Activated CD4-positive, alpha-beta T cell treated with anti-CD3 and anti-CD28 coated beads for 48 hours (primary cell): ENCODE results near the gene GLIPR2.
A peak's percentile ranks its signal among the peaks of the same experiment; 100 is the strongest.
"Not testable (repeated sequence)": the region's sequence is repeated elsewhere in the genome, so short reads cannot be mapped to it uniquely, and the experiment has no call there.

ENCODE experiments used
- DNase-seq: peaks from one replicate; pipeline ENCODE4 v3.0.0-alpha.2; 2020

The GLIPR2 gene

DNA sequence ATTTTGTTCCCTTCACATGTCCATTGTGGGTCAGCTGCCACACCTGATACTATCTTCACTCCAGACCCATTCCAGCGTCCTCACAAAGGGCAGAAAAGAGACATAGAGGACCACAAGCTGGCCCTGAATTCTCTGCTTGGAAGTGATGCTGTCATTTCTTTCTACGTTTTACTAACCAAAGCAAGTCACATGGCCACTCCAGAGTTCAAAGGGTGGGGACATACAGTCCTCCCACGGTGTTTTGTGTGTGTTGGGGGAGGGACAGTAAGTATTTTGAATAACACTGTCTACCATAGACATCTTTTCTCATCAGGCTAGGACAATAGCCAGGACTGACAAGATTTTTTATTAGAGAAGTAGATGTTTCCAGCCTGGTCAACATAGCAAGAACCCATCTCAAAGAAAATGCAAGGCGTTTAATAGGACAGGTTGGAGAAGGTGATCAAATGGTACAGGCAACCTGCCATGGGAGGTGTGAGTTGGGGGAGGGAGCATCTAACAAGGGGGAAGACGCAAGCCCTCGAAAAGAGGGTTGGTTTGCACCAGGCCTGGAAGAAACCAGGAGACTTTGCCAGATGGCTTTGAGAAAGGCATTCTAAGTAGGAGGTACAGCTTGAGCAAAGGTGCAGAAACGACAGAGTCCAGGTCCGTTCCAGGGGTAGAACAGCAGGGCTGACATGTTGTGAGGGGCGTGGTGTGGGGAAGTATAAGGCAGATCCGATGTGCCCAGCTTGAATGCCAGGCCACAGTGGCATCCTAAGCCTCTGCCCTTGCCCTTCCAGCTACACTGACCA is 11.3 kb upstream of the GLIPR2 start:
- DNase-seq, result no peak

DNA sequence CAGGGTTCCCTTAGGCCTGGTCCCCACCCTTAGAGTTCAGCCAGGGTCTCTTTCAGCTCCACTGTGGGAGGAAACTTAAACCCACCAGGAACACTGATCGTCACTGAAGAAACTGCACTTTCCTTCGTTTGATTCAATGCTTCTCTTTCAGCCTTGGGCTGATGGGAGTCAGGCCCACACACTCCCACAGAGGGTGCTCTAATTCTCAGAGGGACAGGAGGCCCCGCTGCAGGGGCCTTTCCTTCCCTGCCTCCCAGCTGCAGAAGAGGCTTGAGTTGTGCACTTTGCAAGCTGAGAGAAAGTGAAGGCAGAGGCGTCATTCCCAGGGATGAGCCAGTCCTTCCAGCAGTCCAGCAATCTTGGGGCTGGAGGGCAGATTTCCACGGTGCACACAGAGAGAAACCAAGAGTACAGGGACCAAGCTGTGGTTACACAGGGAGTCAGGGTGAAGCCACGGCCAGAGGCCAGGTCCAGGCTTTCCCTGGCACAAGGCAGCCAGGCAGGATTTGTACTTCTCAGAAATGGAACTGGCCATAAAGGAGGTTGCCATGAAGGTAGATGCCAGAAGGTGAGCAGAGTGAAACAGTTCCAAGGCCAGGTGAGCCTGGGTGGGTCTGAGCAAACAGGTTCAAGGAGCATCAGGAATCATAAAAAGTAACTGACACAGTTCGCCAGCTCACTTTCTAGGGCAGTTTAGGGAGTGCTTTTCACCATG is 10.4 kb upstream of the GLIPR2 start:
- DNase-seq, result no peak

DNA sequence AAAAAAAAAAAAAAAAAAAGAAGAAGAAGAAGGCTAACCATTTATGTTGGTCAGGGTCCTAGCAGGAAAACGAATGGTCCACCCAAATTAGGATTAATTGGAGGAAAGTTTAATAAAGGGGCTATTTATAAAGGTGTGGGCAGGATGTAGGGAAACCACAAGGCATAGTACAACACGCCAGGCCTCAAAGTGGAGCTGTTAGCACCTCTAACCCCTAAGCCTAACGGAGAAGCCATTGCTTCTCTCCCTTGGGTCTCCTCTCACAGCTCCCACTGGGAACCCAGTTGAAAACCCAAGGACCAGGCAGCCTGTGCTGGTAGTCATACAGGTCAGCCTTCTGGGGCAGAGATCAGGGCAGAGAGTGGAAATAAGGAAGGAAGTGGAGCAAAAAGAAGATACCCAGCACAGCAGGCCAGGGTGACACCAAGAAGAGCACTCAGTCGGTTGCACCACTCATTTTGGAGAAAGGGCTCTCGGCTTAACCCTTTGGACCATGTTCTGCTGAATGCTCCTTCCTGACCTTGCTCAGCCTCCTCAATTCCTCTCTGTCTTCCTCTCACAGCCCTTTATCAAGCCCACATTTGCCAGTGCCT is 8.8 kb upstream of the GLIPR2 start:
- DNase-seq, result no peak

DNA sequence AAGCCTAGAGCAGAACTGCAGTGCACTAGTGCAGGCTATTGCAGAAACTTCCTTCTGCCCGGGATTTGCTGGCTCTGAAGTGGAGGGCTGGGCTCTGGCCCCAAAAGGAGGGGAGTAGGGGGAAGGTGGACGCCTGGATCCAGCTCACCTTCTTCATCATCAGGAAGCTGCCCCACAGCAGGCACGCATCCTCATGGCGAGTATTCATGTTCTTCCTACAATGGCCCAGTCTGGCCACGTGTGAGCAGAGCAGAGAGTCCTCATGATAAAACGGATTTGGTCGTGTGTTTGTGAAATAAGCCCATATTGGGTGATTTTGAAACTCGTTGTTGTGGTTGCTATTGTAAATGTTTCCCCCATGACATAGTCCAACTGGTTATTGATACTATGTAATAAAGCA is 8.2 kb upstream of the GLIPR2 start:
- DNase-seq, result no peak

DNA sequence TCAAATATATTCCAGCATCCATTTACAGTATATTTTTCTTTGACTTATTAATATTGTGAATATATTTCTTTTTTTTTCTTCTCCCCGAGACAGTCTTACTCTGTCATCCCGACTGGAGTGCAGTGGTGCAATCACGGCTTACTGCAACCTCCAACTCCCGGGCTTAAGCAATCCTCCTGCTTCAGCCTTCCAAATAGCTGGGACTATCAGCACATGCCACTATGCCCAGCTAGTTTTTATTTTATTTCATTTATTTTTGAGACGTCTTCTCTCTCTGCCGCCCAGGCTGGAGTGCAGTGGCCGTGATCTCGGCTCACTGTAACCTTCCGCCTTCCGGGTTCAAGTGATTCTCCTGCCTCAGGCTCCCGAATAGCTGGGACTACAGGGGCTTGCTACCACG is 7.4 kb upstream of the GLIPR2 start:
- no peak for DNase-seq

DNA sequence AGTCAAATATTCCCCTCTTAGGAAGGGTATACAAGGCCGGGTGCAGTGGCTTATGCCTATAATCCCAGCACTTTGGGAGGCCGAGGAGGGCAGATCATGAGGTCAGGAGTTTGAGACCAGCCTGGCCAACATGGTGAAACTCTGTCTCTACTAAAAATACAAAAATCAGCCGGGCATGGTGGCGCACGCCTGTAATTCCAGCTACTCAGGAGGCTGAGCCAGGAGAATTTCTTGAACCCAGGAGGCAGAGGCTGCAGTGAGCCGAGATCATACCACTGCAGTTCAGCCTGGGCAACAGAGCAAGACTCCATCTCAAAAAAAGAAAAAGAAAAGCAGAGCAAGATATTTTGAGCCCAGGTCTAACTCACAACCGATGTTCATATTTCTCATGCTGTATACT is 4.9 kb upstream of the GLIPR2 start:
- not testable (repeated sequence) for DNase-seq

DNA sequence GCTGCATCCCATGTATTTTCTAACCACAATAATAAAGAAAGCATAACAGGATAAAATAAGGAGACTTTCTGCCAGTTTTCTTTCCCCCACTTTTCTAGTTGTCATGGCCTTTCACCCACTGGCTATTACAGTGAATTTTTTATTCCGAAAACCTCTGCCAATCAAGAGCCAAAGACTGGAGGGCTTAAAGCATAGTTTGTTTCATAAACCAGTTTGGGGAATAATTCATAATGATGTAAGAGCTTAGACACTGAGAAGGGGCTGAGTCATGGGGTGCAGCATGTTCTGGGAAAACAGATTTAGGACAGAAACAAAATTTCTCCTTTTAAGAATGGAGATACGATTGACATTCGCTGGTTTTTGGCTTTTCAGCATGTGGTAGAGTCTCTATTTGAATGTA is 4.4 kb upstream of the GLIPR2 start:
- no peak for DNase-seq

DNA sequence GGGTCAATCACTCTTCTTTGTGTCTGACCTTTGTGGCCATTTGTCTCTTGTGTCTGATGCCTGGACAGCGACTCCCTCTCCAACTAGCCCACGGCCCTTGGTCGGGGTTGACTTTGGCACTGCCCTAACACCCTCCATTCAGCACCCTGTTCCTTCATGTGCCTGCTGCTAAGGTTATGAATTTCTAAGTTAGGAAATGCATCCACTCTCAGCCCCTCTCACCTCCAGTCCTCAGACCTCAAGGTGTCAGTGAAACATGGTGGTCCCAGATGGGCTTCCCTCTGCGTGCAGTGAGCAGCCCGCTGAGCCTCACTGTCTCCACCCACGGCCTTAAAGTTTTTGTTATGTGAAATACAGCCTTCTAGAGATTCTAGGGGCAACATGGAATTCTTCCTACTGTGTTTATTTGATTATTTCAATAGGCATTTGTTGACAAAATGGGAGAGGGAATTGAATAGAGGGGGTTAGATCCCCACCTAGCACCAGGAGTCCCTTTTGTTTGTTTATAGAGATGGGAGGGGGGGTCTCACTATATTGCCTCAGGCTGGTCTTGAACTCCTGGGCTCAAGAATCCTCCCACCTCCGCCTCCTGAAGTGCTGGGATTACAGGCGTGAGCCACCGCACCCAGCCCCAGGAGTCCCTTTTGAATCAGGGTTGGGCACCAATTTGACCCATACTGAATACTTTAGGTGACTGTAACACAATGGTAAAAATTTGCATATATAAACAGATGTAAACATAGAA is 1.6 kb upstream of the GLIPR2 start:
- no peak for DNase-seq

DNA sequence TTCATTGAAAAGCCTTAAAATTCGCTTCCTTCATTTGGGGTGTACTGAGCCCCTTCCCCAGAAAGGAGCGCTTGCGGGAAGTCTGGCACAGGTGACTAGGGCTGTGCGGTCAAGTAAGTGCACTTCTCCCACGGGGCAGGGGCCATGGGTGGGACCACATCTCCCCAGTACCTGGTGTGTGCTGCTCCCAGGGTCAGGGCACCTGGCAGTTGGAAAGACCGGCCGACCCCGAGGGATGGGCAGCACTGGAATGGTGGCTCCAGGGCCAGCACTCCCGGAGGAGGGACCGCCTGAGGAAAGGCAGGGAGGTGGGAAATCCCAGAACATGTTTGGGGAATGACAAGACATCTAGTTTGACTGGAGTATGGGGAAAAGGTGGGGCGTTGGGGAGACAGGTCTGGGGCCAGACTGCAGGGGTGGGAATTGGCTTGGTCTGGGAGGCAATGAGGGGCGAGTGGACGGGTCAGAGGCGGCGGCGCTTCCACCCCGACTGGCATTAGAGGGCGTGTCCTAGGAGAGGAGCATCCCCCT is 727 bp upstream of the GLIPR2 start:
- no peak for DNase-seq

DNA sequence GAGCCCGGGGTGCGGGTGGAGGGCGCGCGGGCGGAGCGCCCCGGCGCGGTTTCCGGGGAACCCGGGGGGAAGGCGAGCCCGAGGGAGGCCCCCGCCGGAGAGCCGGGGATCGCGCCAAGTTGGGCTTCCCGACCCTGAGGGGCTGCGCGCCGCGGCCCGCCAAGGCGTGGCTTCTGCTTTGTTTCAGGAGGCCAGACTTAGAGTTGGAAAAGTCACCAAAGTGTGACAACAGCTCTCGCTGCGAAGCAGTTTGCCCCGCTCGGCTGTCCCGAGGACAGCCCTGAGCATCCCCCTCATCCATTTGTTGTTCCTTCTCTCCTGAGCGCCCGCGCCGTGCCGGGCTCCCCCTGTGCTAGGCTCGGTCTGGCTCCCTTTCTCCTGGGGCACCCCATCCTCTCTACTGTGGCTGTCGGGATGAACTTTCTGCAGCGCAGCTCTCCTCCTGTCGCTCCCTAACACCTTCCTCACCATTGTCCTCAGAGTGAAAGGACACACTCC is 410 bp downstream of the GLIPR2 start:
- DNase-seq, result no peak

DNA sequence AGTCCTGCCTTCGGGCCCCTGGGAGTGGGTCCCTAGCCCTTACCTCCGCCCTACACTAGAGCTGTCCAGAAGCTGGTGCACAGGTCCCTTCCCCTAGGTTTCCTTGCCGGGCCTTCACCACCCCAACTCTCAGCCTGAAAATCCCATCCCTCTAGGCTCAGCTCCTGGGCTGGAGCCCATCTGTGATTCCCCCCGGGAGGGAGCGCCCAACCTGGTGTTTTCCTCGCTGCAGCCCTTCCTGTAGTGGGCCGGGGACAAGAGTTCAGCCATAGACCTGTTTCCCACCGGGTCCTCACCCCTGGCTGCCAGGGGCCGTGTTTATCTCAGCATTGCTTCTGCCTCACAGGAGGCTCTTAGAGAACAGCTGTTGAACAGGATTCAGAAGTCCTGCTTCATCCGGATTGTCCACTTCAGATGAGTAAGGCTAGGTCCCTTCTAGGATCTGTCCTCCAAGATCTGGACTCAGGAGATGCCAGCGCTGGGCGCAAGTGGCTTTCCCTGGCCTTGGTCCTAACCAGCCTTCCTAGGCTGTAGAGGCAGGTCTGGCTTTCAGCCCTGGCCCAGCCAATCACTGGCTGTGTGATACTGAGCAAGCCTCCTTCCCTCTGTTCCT is 965 bp downstream of the GLIPR2 start:
- DNase-seq, result no peak

DNA sequence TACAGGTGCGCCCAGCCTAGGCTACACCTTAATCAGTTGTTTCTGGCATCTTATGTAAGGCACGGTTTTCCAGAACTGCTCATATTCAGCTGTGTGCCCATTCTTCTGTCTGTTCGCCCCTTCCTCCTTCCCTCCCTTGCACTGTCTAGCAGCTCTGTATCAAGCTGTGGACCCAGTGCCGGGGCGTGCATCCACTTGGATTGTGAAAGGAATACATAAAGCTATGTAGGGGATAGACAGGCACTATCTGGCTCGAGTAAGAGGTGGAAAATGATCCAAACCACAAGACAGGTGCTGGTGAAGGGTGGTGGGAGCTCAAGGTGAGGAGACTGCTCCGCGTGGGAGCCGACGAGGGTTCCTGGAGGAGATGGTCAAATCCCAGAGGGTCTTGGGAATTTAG is 2.0 kb downstream of the GLIPR2 start:
- DNase-seq, result no peak

DNA sequence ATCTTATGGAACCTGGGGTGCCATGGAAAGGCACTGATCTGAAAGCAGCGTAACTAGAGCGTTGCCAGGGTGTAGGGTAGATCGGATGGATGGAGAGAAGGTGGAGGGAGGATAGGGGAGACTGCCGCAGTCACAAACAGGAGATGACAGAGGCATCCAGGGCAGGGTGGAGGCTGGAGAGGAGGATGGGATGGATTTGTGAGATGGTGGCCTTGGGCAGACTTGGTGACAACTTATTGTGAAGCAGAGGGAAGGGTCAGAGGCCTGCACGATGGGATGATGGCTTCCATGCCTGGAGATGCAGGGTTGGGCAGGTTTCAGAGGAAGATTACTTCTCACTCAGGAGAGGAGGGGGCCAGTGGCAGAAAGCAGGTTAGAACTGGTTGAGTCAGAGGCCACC is 2.4 kb downstream of the GLIPR2 start:
- no peak for DNase-seq

DNA sequence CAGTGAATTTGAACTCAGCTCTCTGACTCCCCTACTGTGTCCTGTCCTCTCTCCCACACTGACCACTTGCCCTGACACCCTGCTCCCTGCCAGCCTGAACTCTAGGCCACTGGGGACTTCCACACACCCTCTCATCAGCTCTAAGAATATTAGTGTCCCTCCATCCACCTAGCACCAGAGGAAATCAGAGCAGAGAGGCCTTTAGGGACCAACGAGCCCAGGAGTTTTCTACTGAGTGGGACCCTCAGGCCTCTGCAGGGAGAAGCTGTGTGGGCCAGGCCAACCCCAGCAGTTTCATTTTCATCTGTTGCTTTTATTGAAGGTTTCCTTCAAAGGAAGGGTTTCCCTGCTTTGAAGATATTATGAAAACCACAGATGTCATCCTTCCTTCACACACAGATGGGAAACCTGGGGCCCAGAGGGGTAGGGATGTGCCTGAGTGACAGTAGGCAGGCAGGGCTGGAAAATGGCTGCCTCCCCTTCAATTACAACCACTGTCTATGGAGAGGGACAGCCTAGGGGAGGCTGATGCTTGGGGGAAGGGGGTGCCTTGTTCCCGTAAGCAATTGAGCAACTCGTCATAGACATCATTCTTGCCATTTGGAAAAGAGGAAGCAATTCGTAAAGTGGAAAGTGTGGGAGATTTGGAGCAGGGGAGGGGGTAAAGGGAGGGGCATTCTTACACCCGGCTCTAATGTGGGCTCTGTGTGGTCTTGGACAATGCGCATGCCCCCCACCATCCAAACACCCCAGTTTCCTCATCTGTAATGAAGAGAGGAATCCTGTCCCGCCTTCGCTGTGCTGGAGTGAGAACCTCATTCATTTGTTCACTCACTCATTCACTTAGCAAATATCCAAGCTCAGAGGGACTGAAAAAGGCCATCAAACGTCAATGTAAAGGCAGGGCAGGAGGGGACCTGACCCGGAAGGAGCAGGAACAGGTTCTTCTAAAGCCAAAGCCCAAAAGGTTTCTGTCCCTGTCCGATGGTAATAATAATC is 3.9 kb downstream of the GLIPR2 start:
- peak; percentile 53 for DNase-seq

DNA sequence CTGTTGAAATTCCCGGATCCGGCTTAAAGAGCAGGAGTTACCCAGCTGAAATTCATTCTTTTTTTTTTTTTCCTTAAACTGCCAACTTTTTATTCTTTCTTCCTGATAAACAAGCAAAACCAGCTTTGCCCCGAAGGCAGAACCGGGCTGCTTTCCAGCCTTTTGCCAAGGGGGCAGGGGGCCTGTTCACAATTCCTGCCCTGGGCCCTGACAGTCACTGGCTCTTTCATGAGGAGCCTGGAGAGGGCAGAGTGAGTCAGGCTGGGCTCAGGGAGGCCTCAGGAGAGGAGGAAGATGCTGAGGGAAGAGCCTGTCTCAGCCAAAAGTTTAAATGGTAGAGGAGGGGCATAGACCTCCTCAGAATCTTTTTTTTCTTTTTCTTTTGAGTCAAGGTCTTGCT is 4.8 kb downstream of the GLIPR2 start:
- DNase-seq, result no peak

DNA sequence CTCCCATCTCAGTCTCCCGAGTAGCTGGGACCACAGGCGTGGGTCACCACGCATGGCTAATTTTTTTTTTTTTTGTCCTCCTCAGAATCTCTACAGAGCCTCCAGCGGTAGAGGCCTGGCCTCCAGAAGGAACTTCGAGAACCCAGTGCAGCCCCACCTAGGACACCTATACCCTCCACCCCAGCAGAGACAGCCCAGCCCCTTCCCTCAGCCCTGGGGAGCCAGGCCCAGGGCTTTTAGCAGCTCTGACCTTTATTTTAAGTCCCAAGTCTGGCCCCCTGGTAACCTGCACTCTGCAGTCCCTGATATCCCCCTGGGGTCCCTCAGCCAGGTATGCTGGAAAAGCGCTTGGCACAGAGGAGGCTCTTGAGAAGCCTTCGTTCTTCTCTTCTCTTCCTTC is 5.2 kb downstream of the GLIPR2 start:
- no peak for DNase-seq

DNA sequence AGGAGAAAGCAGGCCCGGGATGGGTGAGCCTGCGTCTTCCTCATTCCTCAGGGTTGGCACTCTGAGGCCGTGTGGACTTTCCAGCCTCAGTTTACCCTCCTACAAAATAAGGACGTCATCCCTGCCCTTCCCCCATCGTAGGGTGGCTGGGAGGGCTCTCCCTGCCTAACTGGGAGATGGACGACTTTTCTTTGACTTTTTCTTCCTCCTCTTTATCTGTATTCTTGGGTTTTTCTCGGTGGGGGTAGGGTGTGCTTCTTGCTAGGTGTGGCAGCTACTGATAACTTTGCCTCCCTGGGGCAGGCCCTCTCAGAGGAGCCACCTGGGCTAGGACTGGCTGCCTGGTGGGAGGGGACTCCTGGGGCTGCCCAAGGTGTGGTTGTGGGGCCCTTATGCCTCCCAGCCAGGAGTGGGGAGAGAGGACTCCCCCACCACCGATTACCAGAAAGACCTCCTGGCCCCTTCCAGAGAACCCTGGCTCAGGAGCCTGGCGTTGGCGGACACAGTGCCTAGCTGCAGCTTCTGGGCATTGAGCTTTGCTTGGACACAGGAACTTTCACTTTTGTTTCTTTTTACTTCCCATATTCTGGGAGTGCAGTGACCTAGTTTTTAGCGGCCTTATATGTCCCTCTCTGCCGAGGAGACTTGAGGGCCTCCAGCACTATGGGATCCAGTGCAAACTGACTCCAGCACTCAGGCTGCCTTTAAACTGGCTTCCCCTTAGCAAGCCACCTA is 6.1 kb downstream of the GLIPR2 start:
- no peak for DNase-seq

DNA sequence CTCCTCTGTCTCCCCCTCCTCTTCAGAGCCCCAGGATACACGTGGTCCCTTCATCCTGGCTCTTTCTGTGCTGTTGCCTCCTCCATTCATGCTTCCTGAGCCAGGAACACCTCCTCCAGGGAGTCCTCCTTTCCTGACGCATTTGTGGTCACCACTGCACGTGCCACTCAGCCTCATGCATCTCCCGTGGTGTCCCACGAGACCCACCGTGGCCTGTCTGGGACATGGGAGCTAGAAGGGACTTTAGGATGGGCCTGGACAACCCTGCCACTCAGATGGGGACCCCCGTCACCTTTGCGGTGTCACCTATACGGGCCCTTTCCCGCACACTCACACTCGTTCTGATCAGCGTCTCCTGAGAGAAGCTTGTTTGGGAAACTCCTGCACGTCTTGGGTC is 6.7 kb downstream of the GLIPR2 start:
- DNase-seq, result no peak

DNA sequence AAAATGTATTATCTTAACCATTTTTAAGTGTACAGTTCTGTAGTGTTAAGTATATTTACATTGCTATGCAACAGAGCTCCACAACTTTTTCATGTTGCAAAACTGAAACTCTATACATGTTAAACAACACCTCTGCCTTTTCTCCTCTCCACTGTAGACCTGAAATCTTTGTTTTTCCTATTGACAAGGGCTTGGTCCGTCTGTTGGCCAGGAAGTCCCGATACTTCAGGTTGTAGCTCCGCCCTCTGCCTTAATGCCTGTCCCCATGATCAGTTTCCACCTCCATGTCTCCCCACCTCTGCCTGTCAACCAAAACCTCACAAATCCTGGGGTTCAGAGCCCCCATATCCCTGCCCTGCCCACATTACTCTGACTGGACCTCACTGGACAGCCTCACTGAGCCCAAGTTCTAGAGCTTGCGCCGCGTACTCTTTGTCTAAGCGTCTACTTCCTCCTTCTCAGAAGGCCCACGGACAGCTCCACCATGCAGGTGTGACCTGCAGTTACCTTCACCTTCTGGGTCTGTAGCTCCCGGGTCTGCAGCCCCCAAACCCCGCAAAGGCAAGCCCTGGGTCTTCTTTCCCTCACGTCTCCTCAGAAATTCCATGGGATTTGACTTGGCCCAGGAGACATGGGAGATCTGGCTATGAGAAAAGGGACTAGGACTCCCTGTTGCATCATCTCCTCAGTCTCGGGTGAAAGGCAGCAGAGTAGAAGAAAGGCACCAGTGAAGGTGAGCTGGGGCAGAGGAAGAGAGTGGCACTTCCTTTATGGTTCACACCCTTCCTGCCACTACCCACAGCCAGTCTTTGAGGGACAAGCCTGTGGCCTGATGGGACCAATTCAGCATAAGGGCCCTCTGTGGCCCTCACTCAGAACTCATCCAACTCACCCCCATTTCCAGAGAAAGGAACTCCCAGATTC is 8.0 kb downstream of the GLIPR2 start:
- DNase-seq, result no peak
